Measurements from ENCODE around the gene KPNA2. TPM values are rescaled to one million over a fixed set of nuclear protein-coding genes. Genes with fewer than 3 reads are reported as not detected.
"Not testable (repeated sequence)": the region's sequence is repeated elsewhere in the genome, so short reads cannot be mapped to it uniquely, and the experiment has no call there.

Gene KPNA2
- total RNA-seq, 1 experiment from 2014 or later, result 239 TPM

DNA sequence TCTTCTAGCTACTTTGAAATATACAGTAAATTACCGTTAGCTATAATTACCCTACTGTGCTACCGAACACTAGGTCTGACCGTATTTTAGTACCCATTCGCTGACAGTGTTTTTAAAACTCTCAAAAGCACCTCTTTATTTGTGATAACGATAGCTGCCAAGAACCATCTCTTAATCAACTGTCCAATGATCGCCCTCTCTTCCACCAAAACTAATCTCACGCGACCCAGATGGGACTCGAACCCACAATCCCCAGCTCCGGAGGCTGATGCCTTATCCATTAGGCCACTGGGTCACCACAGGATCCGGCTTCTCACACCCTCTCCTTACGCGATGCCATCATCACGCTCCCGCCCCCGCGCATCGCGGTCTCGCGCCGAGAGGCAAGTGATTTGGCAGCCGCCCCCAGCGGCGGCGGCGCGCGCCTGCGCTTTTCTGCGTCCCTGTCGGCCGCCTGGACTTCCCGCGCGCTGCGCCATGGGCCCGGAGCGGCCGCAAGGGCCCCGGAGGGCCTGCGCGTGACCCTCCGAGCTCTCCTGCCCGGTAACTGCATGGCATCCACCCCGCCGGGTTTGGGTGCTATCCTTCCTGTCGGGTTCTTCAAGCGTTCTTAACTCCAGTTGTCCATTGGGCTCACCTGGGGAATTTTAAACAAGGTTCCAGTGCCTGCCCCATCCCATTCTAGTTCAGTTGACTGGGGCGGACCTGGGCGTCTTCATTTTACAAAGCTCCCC, 15.7 kb upstream of the KPNA2 start:
- peak; percentile 93 for DNase-seq (ENCODE audit: low read depth)

DNA sequence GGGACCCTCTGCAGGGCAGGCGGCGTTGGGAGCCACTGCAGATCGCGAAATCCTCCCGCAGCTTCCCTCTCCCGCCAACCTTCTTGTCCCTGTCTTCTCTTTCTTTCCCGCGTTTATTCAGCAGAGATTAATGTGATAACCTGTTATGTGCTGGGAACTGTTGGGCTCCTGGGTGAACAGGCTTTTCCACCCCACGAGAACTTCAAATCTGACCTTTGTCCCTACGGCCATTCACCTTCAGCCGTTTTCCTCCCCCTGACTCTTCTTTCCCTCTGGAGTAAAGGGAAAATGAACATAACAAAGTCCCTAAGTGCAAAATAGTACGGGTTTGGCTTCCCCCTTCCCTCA, 15.2 kb upstream of the KPNA2 start:
- DNase-seq (ENCODE audit: low read depth), result no peak

DNA sequence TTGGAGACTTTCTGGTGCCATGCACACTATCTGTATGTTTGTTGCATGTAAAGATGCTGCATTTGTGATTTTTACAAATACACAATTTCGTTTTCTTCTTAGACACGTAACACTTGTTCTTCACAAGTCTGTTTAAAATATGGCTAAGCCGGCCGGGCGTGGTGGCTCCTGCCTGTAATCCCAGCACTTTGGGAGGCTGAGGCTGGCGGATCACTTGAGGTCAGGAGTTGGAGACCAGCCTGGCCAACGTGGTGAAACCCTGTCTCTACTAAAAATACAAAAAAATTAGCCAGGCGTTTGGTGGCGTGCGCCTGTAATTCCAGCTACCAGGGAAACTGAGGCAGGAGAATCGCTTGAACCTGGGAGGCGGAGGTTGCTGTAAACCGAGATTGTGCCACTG, 14.7 kb upstream of the KPNA2 start:
- DNase-seq (ENCODE audit: low read depth), result not testable (repeated sequence)

DNA sequence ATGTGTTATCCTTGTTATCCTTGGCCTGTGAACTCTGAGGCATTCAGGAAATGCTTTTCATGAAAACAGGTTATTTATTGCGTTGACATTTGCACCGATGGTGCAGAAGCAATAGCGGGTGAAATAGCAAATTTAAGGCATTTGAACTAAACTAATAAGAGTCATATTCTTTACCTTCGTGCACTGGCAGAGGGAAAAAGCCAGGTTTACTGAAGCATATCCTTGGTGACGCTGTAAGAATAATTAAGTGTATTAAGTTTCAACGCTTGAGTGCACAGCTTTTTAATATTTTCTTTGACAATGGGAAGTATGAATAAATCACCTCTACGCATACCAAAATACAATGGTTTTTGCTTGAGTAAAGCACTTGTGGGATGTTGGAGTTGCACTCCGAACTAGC, 13.6 kb upstream of the KPNA2 start:
- no peak for DNase-seq (ENCODE audit: low read depth)

DNA sequence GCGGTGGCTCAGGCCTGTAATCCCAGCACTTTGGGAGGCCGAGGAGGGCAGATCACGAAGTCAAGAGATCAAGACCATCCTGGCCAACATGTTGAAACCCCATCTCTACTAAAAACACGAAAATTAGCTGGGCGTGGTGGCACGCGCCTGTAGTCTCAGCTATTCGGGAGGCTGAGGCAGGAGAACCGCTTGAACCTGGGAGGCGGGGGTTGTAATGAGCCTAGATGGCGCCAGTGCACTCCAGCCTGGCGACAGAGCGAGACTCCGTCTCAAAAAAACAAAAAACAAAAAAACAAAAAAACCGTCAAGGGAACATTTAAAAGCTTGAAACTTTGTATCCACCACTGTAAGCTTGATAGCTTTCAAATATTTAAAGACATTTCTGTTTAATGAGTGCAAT, 13.0 kb upstream of the KPNA2 start:
- DNase-seq (ENCODE audit: low read depth), result not testable (repeated sequence)

DNA sequence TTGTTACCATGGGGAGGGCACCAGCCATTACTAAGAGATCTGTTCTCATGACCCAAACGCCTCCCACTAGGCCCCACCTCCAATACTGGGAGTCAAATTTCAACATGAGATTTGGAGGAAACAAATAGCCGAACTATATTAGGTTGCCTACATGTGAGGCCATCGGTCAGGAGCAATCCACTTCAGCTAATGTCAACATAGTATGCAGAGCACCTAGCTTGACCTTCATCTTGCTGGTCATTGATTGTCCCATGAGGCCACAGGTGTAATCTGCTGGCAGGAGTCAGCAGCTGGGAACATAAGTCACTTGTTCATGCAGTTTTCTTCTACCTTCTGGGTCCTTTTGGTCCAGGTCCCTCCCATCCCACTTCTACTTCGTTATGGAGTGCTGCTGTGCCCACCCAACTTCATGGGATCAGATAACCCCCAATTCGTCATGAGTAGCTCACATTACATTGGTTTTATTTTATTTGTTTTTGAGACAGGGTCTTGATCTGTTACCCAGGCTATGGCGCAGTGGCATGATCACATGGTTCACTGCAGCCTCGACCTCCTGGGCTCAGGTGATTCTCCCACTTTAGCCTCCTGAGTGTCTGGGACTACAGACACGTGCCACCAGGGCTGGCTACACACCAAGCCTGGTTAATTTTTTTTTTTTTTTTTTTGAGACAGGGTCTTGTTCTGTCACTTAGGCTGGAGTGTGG, 5.9 kb upstream of the KPNA2 start:
- DNase-seq (ENCODE audit: low read depth), result no peak

DNA sequence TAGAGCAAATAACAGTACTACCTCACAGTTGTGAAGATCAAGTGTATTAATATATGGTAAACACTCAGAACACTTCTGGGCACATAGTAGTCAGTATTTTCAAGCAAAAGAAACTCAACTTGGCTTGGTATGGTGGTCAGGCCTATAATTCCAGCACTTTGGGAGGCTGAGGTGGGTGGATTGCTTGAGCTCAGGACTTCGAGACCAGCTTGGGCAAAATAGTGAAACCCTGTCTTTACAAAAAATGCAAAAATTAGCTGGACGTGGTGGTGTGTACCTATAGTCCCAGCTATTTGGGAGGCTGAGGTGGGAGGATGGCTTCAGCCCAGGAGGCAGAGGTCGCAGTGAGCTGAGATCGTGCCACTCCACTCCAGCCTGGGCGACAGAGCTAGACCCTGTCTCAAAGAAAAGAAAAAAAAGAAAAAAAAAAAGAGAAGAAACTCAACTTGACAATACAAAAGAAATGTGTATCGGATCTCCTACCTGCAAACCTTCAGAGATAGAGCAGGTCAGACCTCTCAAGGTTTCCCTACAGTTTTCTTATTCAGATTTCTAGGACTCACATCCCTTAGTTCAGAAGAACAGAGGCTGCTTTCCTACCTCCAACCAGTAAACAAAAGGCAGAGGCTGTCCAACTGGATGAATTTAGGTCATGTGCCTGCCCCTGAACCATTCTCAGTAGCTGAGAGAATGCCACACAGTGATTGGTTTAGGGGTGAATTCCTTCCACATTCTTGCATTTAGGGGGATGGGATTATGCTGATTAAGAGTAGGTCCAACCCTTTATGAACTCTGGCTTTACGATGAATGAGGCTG, 1.7 kb upstream of the KPNA2 start:
- peak; percentile 40 for DNase-seq (ENCODE audit: low read depth)

DNA sequence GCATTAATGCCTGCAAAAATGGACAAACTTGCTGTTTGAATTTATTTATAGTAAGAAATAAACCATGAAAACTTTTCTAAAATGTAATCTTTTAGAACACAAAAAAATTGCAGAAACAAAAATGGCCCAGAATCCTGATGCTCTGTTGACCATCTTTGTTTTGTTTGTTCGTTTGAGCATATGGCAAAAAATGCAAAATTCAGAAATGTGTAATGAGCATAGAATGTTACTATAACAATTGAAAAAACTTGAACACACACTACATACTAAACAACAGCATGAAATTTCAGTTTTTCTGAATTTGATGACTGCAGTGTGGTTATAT, 1.1 kb upstream of the KPNA2 start:
- no peak for DNase-seq (ENCODE audit: low read depth)

DNA sequence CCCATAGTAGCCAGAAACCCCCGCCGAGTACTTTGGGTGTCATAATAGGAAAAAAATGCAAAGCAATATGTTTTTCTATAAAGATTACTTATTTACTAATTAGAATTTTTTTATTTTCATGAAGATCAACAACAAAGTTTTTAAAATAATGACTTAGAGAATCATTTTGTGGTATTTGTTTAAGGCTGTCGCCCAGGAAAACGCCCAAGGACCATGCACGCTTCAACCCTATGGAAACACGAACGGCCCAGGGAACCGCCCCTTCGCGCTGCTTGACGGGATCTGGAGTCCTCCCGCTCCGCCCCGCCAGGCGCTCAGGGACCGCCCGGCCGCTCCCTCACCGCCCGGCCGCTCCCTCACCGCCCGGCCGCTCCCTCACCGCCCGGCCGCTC, 408 bp upstream of the KPNA2 start:
- no peak for DNase-seq (ENCODE audit: low read depth)

DNA sequence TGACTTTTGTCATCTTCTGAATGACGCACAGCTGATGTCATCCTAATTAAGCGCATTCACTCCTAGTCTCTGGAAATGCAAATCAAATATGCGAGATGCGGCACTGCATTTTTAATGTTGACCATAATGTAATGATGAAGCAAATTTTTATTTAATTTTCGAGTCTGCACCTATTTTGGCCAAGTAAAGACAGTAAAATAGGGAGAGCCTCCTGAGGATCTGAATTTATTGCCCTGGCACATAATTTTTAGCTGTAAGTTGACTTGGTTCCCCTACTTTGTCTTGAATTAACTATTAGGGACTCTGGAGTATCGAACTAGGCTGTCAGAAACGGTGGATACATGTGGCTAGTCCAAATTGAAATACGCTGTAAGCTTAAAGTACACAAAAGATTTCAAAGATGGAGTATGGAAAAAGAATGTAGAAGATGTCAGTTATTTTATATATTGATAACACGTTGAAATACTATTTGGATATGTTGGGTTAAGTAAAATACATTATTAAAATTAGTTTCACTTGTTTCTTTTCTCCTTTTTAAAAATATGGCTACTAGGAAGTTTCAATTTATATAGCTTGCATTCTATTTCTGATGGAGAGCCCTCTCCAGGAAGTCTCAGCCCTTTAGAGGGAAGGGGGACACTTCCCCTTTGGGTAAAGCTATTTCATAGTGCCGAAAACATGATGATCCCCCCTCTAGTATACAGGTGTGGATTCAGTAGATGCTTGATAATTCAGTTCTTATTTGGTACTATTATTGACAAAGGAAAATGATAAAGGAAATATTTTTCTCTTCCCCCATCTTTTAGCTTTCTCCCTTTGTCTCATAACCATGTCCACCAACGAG, 991 bp downstream of the KPNA2 start:
- peak; percentile 58 for DNase-seq (ENCODE audit: low read depth)

DNA sequence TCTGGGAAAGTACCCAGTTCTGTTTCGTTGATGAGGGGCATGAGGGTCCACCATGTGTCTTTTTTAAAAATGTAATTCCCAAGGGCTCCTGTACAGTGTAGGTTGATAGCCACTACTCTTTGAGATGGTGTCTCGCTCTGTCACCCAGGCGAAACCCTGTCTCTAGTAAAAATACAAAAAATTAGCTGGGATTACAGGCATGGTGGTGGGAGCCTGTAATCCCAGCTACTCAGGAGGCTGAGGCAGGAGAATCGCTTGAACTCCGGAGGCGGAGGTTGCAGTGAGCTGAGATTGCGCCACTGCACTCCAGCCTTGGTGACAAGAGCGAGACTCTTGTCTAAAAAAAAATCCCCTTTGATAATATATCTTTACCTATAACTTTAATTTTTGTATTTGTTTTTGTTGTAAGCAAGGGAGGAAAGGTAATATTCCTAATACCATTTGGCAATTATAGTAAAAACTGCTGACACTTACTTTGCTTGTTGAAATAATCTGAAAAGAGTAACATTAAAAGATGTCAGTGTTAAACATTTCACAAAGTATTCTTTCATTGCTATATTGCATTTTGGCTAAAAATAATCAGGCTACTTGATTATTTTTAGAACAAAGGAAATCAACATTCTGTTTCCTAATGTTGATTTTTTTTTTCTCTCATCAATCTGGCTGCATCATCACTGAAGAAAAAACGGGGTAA, 11.8 kb downstream of the KPNA2 start:
- DNase-seq (ENCODE audit: low read depth), result no peak

DNA sequence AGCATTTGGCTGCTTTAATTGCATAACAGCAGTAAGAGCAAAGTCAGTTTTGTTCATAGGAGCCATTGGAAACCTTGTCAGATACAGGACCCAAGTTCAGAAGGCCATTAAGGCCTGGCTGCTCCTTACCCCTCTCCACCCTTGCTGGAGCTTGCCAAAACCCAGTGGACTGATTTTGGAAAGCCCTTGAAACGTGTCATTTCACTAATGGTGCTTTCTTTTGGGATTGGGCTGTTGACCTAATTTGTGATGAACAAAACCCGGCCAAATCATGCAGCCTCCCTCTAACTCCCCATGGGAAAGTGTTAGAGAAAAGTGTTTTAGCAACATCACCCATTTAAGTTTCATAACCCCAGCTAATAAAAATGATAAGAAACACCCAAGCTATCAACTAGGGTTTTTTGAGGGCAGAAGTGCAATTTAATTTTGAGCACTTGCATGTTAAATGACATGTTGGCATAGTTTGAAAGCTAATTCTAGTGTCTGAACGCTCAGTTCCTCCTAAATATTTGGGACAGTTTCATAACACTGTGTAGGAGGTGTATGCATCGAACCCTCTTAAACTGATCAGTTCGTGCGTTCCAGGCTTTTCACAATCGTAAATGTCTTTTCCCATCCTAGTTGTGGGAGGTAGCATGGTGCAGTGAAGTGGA, 12.5 kb downstream of the KPNA2 start:
- not testable (repeated sequence) for DNase-seq (ENCODE audit: low read depth)

DNA sequence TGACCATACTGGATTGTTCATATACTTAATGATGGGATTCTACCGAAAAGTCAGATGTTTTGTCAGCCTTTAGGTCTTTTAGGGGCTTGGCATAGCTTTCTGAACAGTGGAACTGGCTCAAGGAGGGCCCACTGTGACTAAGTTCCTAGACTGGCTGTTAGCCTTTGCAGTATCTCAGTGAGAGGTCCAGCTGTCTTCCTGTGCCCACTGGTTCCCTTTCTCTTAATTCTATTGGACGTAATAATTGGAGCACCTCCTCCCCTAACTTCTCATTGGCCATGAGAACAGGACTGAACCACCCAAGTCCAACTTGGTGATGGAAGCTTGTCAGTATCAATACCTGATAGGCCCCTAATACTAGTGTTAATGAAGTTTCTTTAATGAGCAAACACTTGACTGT, 13.5 kb downstream of the KPNA2 start:
- DNase-seq (ENCODE audit: low read depth), result peak; percentile 35

DNA sequence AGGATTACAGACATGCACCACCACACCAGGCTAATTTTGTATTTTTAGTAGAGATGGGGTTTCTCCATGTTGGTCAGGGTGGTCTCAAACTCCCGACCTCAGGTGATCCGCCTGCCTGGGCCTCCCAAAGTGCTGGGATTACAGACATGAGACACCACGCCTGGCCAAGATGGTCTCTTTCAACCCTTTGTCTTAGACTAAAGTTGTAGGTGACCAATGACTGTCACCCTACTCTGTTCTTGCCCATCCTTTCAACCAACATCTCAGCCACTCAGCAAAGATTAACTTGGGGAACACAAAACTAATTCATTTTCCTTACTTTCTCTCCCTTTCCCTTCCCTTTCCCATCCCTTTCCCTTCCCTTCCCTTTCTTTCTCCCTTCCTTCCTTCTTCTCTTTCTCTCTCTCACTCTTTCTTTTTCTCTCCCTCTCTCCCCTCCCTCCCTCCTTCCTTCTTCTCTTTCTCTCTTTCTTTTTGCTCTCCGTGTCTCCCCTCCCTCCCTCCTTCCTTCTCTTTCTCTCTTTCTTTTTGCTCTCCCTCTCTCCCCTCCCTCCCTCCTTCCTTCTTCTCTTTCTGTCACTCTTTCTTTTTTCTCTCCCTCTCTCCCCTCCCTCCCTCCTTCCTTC, 14.4 kb downstream of the KPNA2 start:
- DNase-seq (ENCODE audit: low read depth), result not testable (repeated sequence)

DNA sequence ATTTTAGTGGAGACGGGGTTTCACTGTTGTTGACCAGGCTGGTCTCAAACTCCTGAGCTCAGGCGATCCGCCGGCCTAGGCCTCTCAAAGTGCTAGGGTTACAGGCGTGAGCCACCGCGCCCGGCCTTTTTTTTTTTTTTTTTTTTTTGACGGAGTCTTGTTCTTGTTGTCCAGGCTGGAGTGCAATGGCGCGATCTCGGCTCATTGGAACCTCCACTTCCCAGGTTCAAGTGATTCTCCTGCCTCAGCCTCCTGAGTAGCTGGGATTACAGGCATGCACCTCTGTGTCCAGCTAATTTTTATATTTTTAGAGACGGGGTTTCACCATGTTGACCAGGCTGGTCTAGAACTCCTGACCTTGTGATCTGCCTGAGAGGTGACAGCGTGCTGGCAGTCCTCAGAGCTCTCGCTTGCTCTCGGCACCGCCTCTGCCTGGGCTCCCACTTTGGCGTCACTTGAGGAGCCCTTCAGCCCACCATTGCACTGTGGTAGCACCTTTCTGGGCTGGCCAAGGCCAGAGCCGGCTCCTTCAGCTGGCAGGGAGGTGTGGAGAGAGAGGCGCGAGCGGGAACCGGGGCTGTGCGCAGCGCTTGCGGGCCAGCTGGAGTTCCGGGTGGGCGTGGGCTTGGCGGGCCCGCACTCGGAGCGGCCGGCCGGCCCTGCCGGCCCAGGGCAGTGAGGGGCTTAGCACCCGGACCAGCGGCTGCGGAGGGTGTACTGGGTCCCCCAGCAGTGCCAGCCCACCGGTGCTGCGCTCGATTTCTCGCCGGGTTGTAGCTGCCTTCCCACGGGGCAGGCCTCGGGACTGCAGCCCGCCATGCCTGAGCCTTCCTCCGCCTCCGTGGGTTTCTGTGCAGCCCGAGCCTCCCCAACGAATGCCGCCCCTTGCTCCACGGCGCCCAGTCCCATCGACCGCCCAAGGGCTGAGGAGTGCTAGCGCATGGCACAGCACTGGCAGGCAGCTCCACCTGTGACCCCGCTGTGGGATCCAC, 16.1 kb downstream of the KPNA2 start:
- DNase-seq (ENCODE audit: low read depth), result not testable (repeated sequence)

DNA sequence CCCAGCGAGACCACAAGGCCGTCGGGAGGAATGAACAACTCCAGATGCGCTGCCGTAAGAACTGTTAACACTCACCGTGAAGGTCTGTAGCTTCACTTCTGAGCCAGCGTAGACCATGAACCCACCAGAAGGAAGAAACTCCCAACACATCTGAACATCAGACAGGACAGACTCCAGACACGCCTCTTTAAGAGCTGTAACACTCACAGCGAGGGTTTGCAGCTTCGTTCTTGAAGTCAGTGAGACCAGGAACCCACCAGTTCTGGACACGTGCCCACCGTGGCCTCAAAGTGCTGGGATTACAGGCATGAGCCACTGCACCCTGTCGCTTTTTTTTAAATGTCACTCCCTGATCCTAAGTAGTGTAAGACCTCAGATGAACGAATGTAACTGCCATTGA, 17.3 kb downstream of the KPNA2 start:
- DNase-seq (ENCODE audit: low read depth), result no peak

DNA sequence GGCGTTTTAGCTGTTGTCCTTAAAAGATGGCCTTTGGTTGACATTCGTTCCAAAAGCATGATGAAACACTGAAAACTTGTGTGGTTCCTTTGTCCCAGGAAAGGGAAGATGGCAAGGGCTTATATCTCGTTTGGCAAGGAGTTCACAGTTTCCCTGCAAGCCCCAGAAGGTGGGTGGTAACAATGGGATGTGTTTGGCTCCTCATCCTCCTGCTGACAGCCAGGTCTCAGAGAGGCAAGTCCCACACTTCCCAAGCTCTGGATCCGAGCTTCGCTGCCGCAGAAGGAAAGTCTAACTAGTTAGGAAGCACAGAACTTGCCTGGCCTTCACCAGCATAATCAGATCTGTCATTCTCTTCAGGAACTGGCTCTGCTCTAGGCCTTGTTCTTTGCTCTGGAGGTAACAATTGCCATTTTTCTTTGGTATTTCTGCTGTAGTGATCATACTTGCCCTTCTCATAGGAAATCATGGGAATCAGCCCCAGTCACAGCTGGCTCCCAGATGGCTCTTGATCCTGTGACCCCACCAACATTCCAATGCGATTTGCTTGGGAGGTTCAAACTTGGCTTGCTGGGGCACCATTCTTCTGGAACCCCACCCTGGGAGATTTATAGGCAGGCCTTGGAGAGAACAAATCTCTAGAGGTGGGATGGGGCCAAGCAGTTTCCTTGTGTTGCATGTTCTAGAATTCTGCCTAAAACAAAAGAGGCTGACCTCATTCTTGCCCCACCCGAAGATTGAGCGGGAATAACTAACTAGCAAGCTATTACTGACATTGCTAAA, 17.9 kb downstream of the KPNA2 start:
- DNase-seq (ENCODE audit: low read depth), result no peak

DNA sequence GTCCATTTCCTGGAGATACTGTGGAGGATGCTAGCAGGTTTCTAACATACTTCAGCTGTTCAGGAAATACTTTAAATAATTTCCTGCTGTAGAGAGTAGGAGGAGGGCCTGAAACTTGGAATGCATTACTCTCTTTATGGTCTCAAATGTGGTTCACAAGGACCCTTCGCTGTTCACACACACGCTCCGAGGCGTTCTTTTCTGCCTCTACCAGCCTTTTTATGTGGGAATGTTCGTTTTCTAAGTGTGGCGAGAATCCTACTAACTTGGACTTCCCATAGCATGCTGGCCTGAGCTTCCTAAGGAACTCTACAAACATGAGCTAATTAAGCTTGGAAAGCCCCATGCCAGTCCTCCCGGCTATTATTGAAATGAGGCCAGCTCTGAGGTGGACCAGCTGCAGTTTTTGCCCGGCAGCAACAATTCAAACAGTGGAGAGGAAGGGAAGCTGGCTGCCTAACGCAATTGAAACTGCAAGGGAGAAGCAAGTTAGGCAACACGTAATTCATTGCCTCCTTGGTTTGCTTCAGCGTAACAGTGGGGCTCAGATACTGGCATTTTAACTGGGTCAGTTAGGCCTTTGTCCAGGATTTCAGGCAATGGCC, 18.9 kb downstream of the KPNA2 start:
- peak; percentile 69 for DNase-seq (ENCODE audit: low read depth)

Data from M059J (cell line).